ENCODE data around the gene SNRPD1. TPM values are rescaled to one million over a fixed set of nuclear protein-coding genes. Genes with fewer than 3 reads are reported as not detected.
A peak's percentile ranks its signal among the peaks of the same experiment; 100 is the strongest.
"Not testable (repeated sequence)": the region's sequence is repeated elsewhere in the genome, so short reads cannot be mapped to it uniquely, and the experiment has no call there.

The SNRPD1 gene
- polyA plus RNA-seq (ENCODE audit: insufficient read length), result 159 TPM
- long read RNA-seq, donor 1, full-length matches to known transcripts, result 150 of 180 reads
- long read RNA-seq, donor 1, partial matches to known transcripts, result 30 of 180 reads
- long read RNA-seq, donor 1, other reads (novel, unspliced or antisense), result 0 of 180 reads
- long read RNA-seq, donor 2, full-length matches to known transcripts, result 148 of 175 reads
- long read RNA-seq, donor 2, partial matches to known transcripts, result 27 of 175 reads
- long read RNA-seq, donor 2, other reads (novel, unspliced or antisense), result 0 of 175 reads
- long read RNA-seq, donor 3, full-length matches to known transcripts, result 90 of 99 reads
- long read RNA-seq, donor 3, partial matches to known transcripts, result 9 of 99 reads
- long read RNA-seq, donor 3, other reads (novel, unspliced or antisense), result 0 of 99 reads
- long read RNA-seq, donor 4, full-length matches to known transcripts, result 21 of 21 reads
- long read RNA-seq, donor 4, partial matches to known transcripts, result 0 of 21 reads
- long read RNA-seq, donor 4, other reads (novel, unspliced or antisense), result 0 of 21 reads
- long read RNA-seq, donor 5, full-length matches to known transcripts, result 273 of 322 reads
- long read RNA-seq, donor 5, partial matches to known transcripts, result 39 of 322 reads
- long read RNA-seq, donor 5, other reads (novel, unspliced or antisense), result 10 of 322 reads
- long read RNA-seq, donor 6, full-length matches to known transcripts, result 150 of 187 reads
- long read RNA-seq, donor 6, partial matches to known transcripts, result 37 of 187 reads
- long read RNA-seq, donor 6, other reads (novel, unspliced or antisense), result 0 of 187 reads
- long read RNA-seq, donor 7, full-length matches to known transcripts, result 200 of 239 reads
- long read RNA-seq, donor 7, partial matches to known transcripts, result 39 of 239 reads
- long read RNA-seq, donor 7, other reads (novel, unspliced or antisense), result 0 of 239 reads
- long read RNA-seq, donor 8, full-length matches to known transcripts, result 46 of 52 reads
- long read RNA-seq, donor 8, partial matches to known transcripts, result 6 of 52 reads
- long read RNA-seq, donor 8, other reads (novel, unspliced or antisense), result 0 of 52 reads

- DNase-seq, result peak; percentile 89
These were observed at the start of gene SNRPD1 for GRCh38 chr18:21612125-21613039. Gene SNRPD1 (plus strand): TSS chr18:21612314. CDS start chr18:21612430, 116 bp downstream.

GRCh38 chr18:21571772-21572171 is 40.3 kb upstream of the SNRPD1 start:
- no peak for DNase-seq

GRCh38 chr18:21575656-21576055 is 36.5 kb upstream of the SNRPD1 start:
- no peak for DNase-seq

GRCh38 chr18:21584391-21584790 is 27.7 kb upstream of the SNRPD1 start:
- DNase-seq, result no peak

GRCh38 chr18:21592361-21592760 is 19.8 kb upstream of the SNRPD1 start:
- not testable (repeated sequence) for DNase-seq

- no peak for DNase-seq
These were observed 18.4 kb upstream of the SNRPD1 start for GRCh38 chr18:21593540-21594257.

- DNase-seq, result no peak
These were observed 14.5 kb upstream of the SNRPD1 start for GRCh38 chr18:21597620-21598019.

GRCh38 chr18:21598726-21599584 is 13.2 kb upstream of the SNRPD1 start:
- DNase-seq, result peak; percentile 53

- peak; percentile 51 for DNase-seq
These were observed 12.3 kb upstream of the SNRPD1 start for GRCh38 chr18:21599585-21600525.

- peak; percentile 93 for DNase-seq
These were observed 11.3 kb upstream of the SNRPD1 start, which contains the start of gene ESCO1 for GRCh38 chr18:21600526-21601410. Gene ESCO1 (minus strand): TSS chr18:21600704. CDS start chr18:21574843, 25,861 bp downstream.

GRCh38 chr18:21602299-21602587 is 9.9 kb upstream of the SNRPD1 start:
- no peak for DNase-seq

GRCh38 chr18:21604671-21605070 is 7.4 kb upstream of the SNRPD1 start:
- DNase-seq, result no peak

- DNase-seq, result no peak
These were observed 6.9 kb upstream of the SNRPD1 start for GRCh38 chr18:21605213-21605612.

GRCh38 chr18:21611401-21612124 is 551 bp upstream of the SNRPD1 start:
- DNase-seq, result not testable (repeated sequence)

GRCh38 chr18:21621640-21622039 is 9.5 kb downstream of the SNRPD1 start:
- not testable (repeated sequence) for DNase-seq

- DNase-seq, result no peak
These were observed 17.1 kb downstream of the SNRPD1 start for GRCh38 chr18:21629089-21629832.
